ENCODE data around the gene RASD2. TPM values are rescaled to one million over a fixed set of nuclear protein-coding genes. Genes with fewer than 3 reads are reported as not detected.
"Not testable (repeated sequence)": the region's sequence is repeated elsewhere in the genome, so short reads cannot be mapped to it uniquely, and the experiment has no call there.

The RASD2 gene
- total and polyA plus RNA-seq, 4 donors = 0.14 to 1.1 (median 0.44) TPM

GRCh38 chr22:35493074-35493473 lies 47.6 kb upstream of the RASD2 start:
- no peaks in the 10 kb centered on the region for H3K36me3 ChIP-seq (ENCODE audit: control insufficient read depth in 4 of 4, insufficient read depth in 4 of 4, low read length in 4 of 4)
- ATAC-seq (ENCODE audit: insufficient read depth, low FRiP score) (no peak), DNase-seq (no peak)
- no peak overlapping the region for H3K27ac ChIP-seq (ENCODE audit: low read depth in 1 of 2, low read length in 1 of 2)
- WGBS, 2 donors = 71 to 81% methylated on average over 5 of the region's 5 CpGs
- H3K9ac ChIP-seq (ENCODE audit: insufficient read depth in 1 of 2, low read length in 2 of 2) = no peak overlapping the region
- no peaks in the 10 kb centered on the region for H3K27me3 ChIP-seq (ENCODE audit: control insufficient read depth in 3 of 3, insufficient read depth in 3 of 3, low read length in 2 of 3)
- H3K4me3 ChIP-seq = no peak overlapping the region
- no peaks in the 10 kb centered on the region for H3K9me3 ChIP-seq (ENCODE audit: control insufficient read depth in 4 of 4, insufficient read depth in 3 of 4, low read length in 3 of 4)
- peaks cover 0 to 16% (median 0%) of the 10 kb centered on the region in 5 donors for H3K4me1 ChIP-seq (ENCODE audit: control insufficient read depth in 5 of 5, insufficient read depth in 5 of 5, low read length in 5 of 5)
- no peak for TF ChIP-seq CTCF (IDR thresholded peaks at IDR 0.05; ENCODE audit: control extremely low read depth, extremely low read depth)

DNA sequence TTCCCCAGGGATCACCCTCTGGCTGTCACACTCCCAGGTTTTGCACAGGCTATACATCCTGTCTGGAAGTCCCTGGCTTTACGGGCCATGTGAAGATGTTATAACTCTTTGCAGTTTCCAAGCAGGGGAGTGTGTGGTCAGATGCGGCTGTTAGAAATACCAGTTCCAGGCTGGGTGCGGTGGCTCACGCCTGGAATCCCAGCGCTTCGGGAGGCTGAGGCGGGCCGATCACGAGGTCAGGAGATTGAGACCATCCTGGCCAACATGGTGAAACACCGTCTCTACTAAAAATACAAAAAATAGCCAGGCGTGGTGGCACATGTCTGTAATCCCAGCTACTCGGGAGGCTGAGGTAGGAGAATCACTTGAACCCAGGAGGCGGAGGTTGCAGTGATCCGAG lies 44.9 kb upstream of the RASD2 start:
- DNase-seq; H3K27me3 ChIP-seq (ENCODE audit: control insufficient read depth in 3 of 3, insufficient read depth in 3 of 3, low read length in 2 of 3); H3K4me3 ChIP-seq; H3K9ac ChIP-seq (ENCODE audit: insufficient read depth in 1 of 2, low read length in 2 of 2); H3K9me3 ChIP-seq (ENCODE audit: control insufficient read depth in 4 of 4, insufficient read depth in 3 of 4, low read length in 3 of 4); H3K27ac ChIP-seq (ENCODE audit: low read depth in 1 of 2, low read length in 1 of 2); H3K36me3 ChIP-seq (ENCODE audit: control insufficient read depth in 4 of 4, insufficient read depth in 4 of 4, low read length in 4 of 4); ATAC-seq (ENCODE audit: insufficient read depth, low FRiP score): not testable (repeated sequence)
- WGBS, 2 donors = 93 to 95% methylated on average over 14 of the region's 14 CpGs
- peaks cover 0 to 20% (median 0%) of the 10 kb centered on the region in 5 donors for H3K4me1 ChIP-seq (ENCODE audit: control insufficient read depth in 5 of 5, insufficient read depth in 5 of 5, low read length in 5 of 5)

DNA sequence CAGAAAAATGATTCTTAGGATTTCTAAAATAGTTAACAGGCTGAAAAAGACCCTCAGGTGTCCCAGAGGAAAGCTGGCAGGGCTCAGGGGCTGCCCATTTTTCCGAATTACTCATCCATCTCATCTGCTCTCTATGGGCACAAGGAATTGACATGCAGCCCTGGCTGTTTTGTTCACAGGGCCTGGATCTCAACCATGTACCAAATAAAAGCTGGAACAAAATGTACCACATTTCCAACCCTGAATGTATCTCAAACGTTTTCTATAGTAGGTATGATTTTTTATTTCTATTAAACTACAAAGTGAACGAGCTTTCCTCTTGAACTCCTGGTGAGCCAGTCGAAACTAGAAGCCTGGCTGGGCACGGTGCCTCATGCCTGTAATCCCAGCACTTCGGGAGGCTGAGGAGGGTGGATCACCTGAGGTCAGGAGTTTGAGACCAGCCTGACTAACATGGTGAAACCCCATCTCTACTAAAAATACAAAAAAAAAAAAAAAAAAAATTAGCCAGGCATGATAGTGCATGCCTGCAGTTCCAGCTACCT lies 43.8 kb upstream of the RASD2 start:
- DNase-seq (no peak), ATAC-seq (ENCODE audit: insufficient read depth, low FRiP score) (no peak)
- no peak overlapping the region for H3K9ac ChIP-seq (ENCODE audit: insufficient read depth in 1 of 2, low read length in 2 of 2)
- H3K9me3 ChIP-seq (ENCODE audit: control insufficient read depth in 4 of 4, insufficient read depth in 3 of 4, low read length in 3 of 4) = no peaks in the 10 kb centered on the region
- TF ChIP-seq CTCF (IDR thresholded peaks at IDR 0.05; ENCODE audit: control extremely low read depth, extremely low read depth) = no peak
- H3K4me3 ChIP-seq = no peak overlapping the region
- H3K27me3 ChIP-seq (ENCODE audit: control insufficient read depth in 3 of 3, insufficient read depth in 3 of 3, low read length in 2 of 3) = no peaks in the 10 kb centered on the region
- no peaks in the 10 kb centered on the region for H3K36me3 ChIP-seq (ENCODE audit: control insufficient read depth in 4 of 4, insufficient read depth in 4 of 4, low read length in 4 of 4)
- WGBS, 2 donors = 60 to 76% methylated on average over 6 of the region's 6 CpGs
- H3K27ac ChIP-seq (ENCODE audit: low read depth in 1 of 2, low read length in 1 of 2) = no peak overlapping the region
- peaks cover 0 to 20% (median 0%) of the 10 kb centered on the region in 5 donors for H3K4me1 ChIP-seq (ENCODE audit: control insufficient read depth in 5 of 5, insufficient read depth in 5 of 5, low read length in 5 of 5)

- H3K4me1 ChIP-seq (ENCODE audit: control insufficient read depth in 5 of 5, insufficient read depth in 5 of 5, low read length in 5 of 5) = peaks cover 0 to 20% (median 0%) of the 10 kb centered on the region in 5 donors
- DNase-seq (peak; percentile 80 to 98 (median 97)), ATAC-seq (ENCODE audit: insufficient read depth, low FRiP score) (no peak)
- no peak overlapping the region for H3K4me3 ChIP-seq
- H3K36me3 ChIP-seq (ENCODE audit: control insufficient read depth in 4 of 4, insufficient read depth in 4 of 4, low read length in 4 of 4) = no peaks in the 10 kb centered on the region
- TF ChIP-seq CTCF (IDR thresholded peaks at IDR 0.05; ENCODE audit: control extremely low read depth, extremely low read depth) = no peak
- H3K27ac ChIP-seq (ENCODE audit: low read depth in 1 of 2, low read length in 1 of 2) = no peak overlapping the region
- no peaks in the 10 kb centered on the region for H3K9me3 ChIP-seq (ENCODE audit: control insufficient read depth in 4 of 4, insufficient read depth in 3 of 4, low read length in 3 of 4)
- 61 to 81% methylated on average over 14 of the region's 14 CpGs for WGBS, 2 donors
- H3K9ac ChIP-seq (ENCODE audit: insufficient read depth in 1 of 2, low read length in 2 of 2) = peak overlapping the region in 1 of 2 donors; percentile 19
- no peaks in the 10 kb centered on the region for H3K27me3 ChIP-seq (ENCODE audit: control insufficient read depth in 3 of 3, insufficient read depth in 3 of 3, low read length in 2 of 3)
Measured at GRCh38 chr22:35498026-35498800, 42.4 kb upstream of the RASD2 start.
